PFSK-1 (cell line): ENCODE data around the gene DIMT1.

Experiments used
- FOXP2 ChIP-seq: optimal IDR thresholded peaks from 2 replicates; pipeline ENCODE3; 2011; ENCODE audit warnings: borderline replicate concordance, control low read depth, inconsistent platforms; ENCODE audit not compliant: insufficient read depth; ENCODE audit errors: extremely low read length, extremely low read depth
- POLR2AphosphoS5 ChIP-seq: IDR thresholded peaks from 2 replicates; pipeline ENCODE4 v1.6.1; 2012; ENCODE audit warnings: low read depth, mild to moderate bottlenecking, control low read depth, low read length, moderate library complexity
- SIN3A ChIP-seq: IDR thresholded peaks from 2 replicates; pipeline ENCODE4 v1.6.1; 2012; ENCODE audit warnings: mild to moderate bottlenecking, low read length, moderate library complexity, borderline replicate concordance; ENCODE audit not compliant: insufficient read depth
- TAF1 ChIP-seq: IDR thresholded peaks from 2 replicates; pipeline ENCODE4 v1.6.1; 2012; ENCODE audit warnings: low read length, control low read depth, borderline replicate concordance; ENCODE audit not compliant: insufficient read depth
- TF ChIP-seq, protein P1 (sequence below), 2 experiments: IDR thresholded peaks; 2 replicates each; pipeline versions ENCODE4 v1.6.1 to v1.8.0; 2011 to 2012; ENCODE audit warnings: low read depth in 2 of 2, low read length in 2 of 2, control low read depth in 1 of 2, inconsistent platforms in 1 of 2, mild to moderate bottlenecking in 1 of 2, moderate library complexity in 1 of 2; ENCODE audit not compliant: insufficient read depth in 1 of 2

The DIMT1 gene

GRCh38 chr5:62348723-62349481 is 54.8 kb downstream of the DIMT1 start:
- no peak for TF ChIP-seq SIN3A
- TF ChIP-seq TAF1 = no peak
- no peak for TF ChIP-seq FOXP2

DNA sequence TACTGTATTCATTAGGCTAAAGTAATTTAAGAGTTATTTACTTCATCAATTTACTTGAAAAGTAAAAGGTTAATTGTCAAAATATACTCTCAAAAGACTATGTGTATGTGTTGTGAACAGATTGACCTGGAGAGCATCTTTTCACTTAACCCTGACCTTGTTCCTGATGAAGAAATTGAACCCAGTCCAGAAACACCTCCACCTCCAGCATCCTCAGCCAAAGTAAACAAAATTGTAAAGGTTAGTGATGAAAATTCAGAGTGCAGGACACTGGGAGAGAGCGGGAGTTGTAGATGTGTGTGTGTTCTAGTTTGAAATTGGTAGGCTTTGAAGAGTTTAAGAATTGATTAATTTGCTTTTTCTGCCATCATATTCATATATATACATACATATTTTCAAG is 55.8 kb downstream of the DIMT1 start:
- no peak for TF ChIP-seq SIN3A
- TF ChIP-seq, protein P1, sequence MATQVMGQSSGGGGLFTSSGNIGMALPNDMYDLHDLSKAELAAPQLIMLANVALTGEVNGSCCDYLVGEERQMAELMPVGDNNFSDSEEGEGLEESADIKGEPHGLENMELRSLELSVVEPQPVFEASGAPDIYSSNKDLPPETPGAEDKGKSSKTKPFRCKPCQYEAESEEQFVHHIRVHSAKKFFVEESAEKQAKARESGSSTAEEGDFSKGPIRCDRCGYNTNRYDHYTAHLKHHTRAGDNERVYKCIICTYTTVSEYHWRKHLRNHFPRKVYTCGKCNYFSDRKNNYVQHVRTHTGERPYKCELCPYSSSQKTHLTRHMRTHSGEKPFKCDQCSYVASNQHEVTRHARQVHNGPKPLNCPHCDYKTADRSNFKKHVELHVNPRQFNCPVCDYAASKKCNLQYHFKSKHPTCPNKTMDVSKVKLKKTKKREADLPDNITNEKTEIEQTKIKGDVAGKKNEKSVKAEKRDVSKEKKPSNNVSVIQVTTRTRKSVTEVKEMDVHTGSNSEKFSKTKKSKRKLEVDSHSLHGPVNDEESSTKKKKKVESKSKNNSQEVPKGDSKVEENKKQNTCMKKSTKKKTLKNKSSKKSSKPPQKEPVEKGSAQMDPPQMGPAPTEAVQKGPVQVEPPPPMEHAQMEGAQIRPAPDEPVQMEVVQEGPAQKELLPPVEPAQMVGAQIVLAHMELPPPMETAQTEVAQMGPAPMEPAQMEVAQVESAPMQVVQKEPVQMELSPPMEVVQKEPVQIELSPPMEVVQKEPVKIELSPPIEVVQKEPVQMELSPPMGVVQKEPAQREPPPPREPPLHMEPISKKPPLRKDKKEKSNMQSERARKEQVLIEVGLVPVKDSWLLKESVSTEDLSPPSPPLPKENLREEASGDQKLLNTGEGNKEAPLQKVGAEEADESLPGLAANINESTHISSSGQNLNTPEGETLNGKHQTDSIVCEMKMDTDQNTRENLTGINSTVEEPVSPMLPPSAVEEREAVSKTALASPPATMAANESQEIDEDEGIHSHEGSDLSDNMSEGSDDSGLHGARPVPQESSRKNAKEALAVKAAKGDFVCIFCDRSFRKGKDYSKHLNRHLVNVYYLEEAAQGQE (IDR thresholded peaks at IDR 0.05; ENCODE audit: insufficient read depth in 1 of 2, low read depth in 2 of 2, low read length in 2 of 2) = no peak

GRCh38 chr5:62346748-62347147 is 57.0 kb downstream of the DIMT1 start:
- TF ChIP-seq SIN3A = no peak

- TF ChIP-seq TAF1 = no peak
- no peak for TF ChIP-seq SIN3A
- TF ChIP-seq FOXP2 = no peak
Measured at GRCh38 chr5:62343428-62343827, 60.3 kb downstream of the DIMT1 start.

DNA sequence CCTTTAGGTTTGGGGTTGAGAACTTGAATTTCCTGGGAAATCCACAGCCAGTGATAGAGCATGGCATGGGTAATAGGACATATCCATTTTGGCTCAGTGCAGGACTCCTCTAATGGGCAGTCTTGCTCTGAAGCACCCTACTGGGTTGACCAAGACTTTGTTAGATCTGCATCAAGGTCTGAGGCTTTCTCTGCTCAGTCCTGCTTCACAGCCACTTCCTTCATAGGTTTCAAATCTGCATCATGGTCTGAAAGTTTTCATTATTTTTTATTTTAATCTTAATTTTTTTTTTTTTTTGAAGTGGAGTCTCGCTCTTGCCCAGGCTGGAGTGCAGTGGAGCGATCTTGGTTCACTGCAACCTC is 61.2 kb downstream of the DIMT1 start:
- TF ChIP-seq TAF1 (no peak), POLR2AphosphoS5 (no peak), FOXP2 (no peak)
- TF ChIP-seq, protein P1 (IDR thresholded peaks at IDR 0.05; ENCODE audit: insufficient read depth in 1 of 2, low read depth in 2 of 2, low read length in 2 of 2) = no peak

GRCh38 chr5:62341783-62342475 is 61.8 kb downstream of the DIMT1 start:
- TF ChIP-seq, protein P1 (IDR thresholded peaks at IDR 0.05; ENCODE audit: insufficient read depth in 1 of 2, low read depth in 2 of 2, low read length in 2 of 2) = no peak
- TF ChIP-seq POLR2AphosphoS5 = no peak
- no peak for TF ChIP-seq FOXP2
- no peak for TF ChIP-seq SIN3A
- no peak for TF ChIP-seq TAF1
